T-cell (primary cell): Measurements from ENCODE around the gene TMPO. TPM values are rescaled to one million over a fixed set of nuclear protein-coding genes. Genes with fewer than 3 reads are reported as not detected.
"Not testable (repeated sequence)": the region's sequence is repeated elsewhere in the genome, so short reads cannot be mapped to it uniquely, and the experiment has no call there.

Experiments
- ATAC-seq, 4 experiments: fragments of 200-7000 bp in 3 of 4; fragments of 150-1000 bp in 1 of 4; cut with Tn5 transposase; replicated peaks in 1 of 4; 1 replicate in 3 of 4; 2 replicates in 1 of 4; pipeline ENCODE4 v1.10.0; 2021; ENCODE audit warnings: moderate library complexity in 3 of 4, mild to moderate bottlenecking in 2 of 4, moderate number of reproducible peaks in 1 of 4
- CTCF ChIA-PET, 2 donors: fragments of 300-600 bp; sonication (Branson Sonifier 250); formaldehyde crosslinking; loops; one replicate each; lab custom pipeline; 2022; ENCODE audit warnings: antibody characterized with exemption in 2 of 2; lab: Charles Lee
- POLR2A ChIA-PET, 2 donors: fragments of 300-600 bp; sonication (Branson Sonifier 250); formaldehyde crosslinking; loops; one replicate each; lab custom pipeline; 2022; ENCODE audit warnings: antibody characterized with exemption in 2 of 2; lab: Charles Lee
- DNase-seq, 35 experiments: peaks; one replicate each; pipeline versions ENCODE4 v3.0.0 to v3.0.0-alpha.2; 2013 to 2023
- H3K27ac ChIP-seq: one replicate; pipeline ENCODE4 v1.5.1; 2013; ENCODE audit warnings: low read length
- H3K27me3 ChIP-seq, 2 experiments: replicated peaks in 1 of 2; 1 replicate in 1 of 2; 2 replicates in 1 of 2; pipeline versions ENCODE4 v1.6.1 to v1.7.0; 2013; ENCODE audit warnings: low read length in 1 of 2, mixed read lengths in 1 of 2; ENCODE audit not compliant: control insufficient read depth in 2 of 2, insufficient read depth in 2 of 2; ENCODE audit errors: extremely low read depth in 1 of 2
- H3K36me3 ChIP-seq, 2 donors: 1 replicate in 1 of 2; 2 replicates in 1 of 2; pipeline versions ENCODE4 v1.6.1 to v1.7.0; 2013; ENCODE audit warnings: low read length in 1 of 2; ENCODE audit not compliant: control insufficient read depth in 2 of 2, insufficient read depth in 1 of 2; ENCODE audit errors: extremely low read depth in 1 of 2
- H3K4me1 ChIP-seq, 2 experiments: 1 replicate in 1 of 2; 2 replicates in 1 of 2; pipeline versions ENCODE4 v1.6.1 to v1.7.0; 2013; ENCODE audit warnings: low read length in 2 of 2, mixed read lengths in 1 of 2; ENCODE audit not compliant: insufficient read depth in 2 of 2, control insufficient read depth in 1 of 2; ENCODE audit errors: extremely low read depth in 1 of 2
- H3K4me3 ChIP-seq, 2 donors: 1 replicate in 1 of 2; 2 replicates in 1 of 2; pipeline versions ENCODE4 v1.5.1 to v1.7.0; 2013; ENCODE audit warnings: mild to moderate bottlenecking in 2 of 2, low read length in 1 of 2, moderate library complexity in 1 of 2; ENCODE audit not compliant: control insufficient read depth in 1 of 2; ENCODE audit errors: extremely low read depth in 1 of 2
- H3K9me3 ChIP-seq: 2 replicates; pipeline ENCODE4 v1.7.0; 2013
- H3K27ac Mint-ChIP-seq, 2 donors: one replicate each; pipeline ENCODE4 v1.8.0; 2020 to 2021; ENCODE audit warnings: mild to moderate bottlenecking in 2 of 2, mixed read lengths in 2 of 2
- H3K27me3 Mint-ChIP-seq, 2 donors: one replicate each; pipeline ENCODE4 v1.8.0; 2021 to 2022; ENCODE audit warnings: mixed read lengths in 2 of 2
- H3K36me3 Mint-ChIP-seq: one replicate; pipeline ENCODE4 v1.8.0; 2021; ENCODE audit warnings: mixed read lengths
- H3K4me1 Mint-ChIP-seq, 3 donors: one replicate each; pipeline ENCODE4 v1.8.0; 2020 to 2022; ENCODE audit warnings: mixed read lengths in 3 of 3, mild to moderate bottlenecking in 1 of 3
- H3K4me3 Mint-ChIP-seq, 3 donors: one replicate each; pipeline ENCODE4 v1.8.0; 2020 to 2022; ENCODE audit warnings: mild to moderate bottlenecking in 3 of 3, mixed read lengths in 3 of 3, moderate library complexity in 3 of 3
- H3K9me3 Mint-ChIP-seq, 3 donors: one replicate each; pipeline ENCODE4 v1.8.0; 2020 to 2022; ENCODE audit warnings: mixed read lengths in 3 of 3
- WGBS: methylation state at CpG from one replicate; pipeline ENCODE4 v1.1.5; 2013; ENCODE audit warnings: missing lambda C conversion rate; ENCODE audit not compliant: insufficient coverage; 5-methylcytosine and 5-hydroxymethylcytosine counted together
- total RNA-seq, 35 experiments: library from RNA in 6 of 35; stranded (reverse) in 6 of 35; fragments of 120-200 nt in 1 of 35; gene quantifications; one replicate each; pipeline versions ENCODE4 v1.2.1 to v1.2.4 and lab custom pipeline; 2013 to 2026

Gene TMPO
- total RNA-seq, 5 donors from 2014 or later (not counting 1 experiment from before 2014, with no cell fraction given): 101 to 143 (median 129) TPM

DNA sequence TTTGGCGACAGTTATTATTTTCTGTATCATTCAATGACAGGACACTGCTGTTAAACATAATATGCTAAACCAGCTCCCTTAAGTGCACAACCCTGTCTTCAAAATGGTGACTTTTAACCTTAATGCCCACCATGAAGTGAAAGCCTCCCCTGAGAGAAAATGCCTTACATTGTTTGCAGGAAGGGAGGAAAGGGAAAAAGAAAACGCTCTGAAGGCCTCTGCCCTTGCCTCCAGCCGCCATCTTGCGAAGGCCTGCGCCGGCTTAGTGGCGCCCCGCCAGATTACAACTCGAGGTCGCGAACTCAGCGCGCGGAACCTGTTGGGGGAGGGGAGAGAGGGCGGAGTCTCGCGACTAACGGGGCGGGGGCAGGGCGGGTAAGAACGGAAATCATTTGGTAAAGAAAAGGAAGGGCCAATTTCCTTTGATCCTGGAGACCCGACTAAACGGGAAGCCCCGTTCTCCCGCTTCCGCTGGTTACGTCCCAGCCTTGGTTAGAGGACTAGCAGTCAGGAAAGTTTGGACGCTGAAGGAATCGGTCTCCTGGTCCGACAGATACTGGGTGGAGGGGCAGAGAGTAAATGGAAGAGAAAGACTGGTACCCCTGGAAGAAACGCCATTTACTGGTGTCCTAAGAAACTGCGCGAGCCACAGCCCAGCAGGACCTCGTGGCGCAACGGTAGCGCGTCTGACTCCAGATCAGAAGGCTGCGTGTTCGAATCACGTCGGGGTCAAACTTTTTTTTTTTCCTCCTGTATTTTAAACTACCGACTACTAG, 11.6 kb upstream of the TMPO start:
- H3K9me3 ChIP-seq: no peaks in the 10 kb centered on the region
- CTCF ChIA-PET: interaction anchor here (0.6 to 1.1 kb wide), 5 partner anchors 11 to 151 kb away, joined by 3 to 5 read pairs (median 4); no protein-coding TSS in a partner anchor
- WGBS: 0% methylated on average over 31 of the region's 43 CpGs
- no peaks in the 10 kb centered on the region for H3K27me3 ChIP-seq
- H3K27ac Mint-ChIP-seq: peak overlapping the region; percentile 99
- peaks cover 22 to 30% (median 24%) of the 10 kb centered on the region in 3 donors for H3K4me1 Mint-ChIP-seq
- H3K4me3 ChIP-seq: peak overlapping the region; percentile 85 to 88
- H3K36me3 ChIP-seq: no peaks in the 10 kb centered on the region
- H3K9me3 Mint-ChIP-seq: no peaks in the 10 kb centered on the region
- peak overlapping the region; percentile 99 for H3K27ac ChIP-seq
- POLR2A ChIA-PET: interaction anchor here in 1 of 2 donors (0.5 to 1.0 kb wide), 2 partner anchors 11 to 77 kb away, joined by 3 read pairs; no protein-coding TSS in a partner anchor
- H3K4me1 ChIP-seq: peaks cover 3 to 12% of the 10 kb centered on the region in 2 experiments
- peak; percentile 85 to 93 (median 88) for ATAC-seq
- H3K4me3 Mint-ChIP-seq: peak overlapping the region; percentile 92 to 96 (median 92)
- H3K36me3 Mint-ChIP-seq: peaks cover 3% of the 10 kb centered on the region
- peak; percentile 87 to 97 (median 92) for DNase-seq
- H3K27me3 Mint-ChIP-seq: peaks cover 0 to 6% of the 10 kb centered on the region in 2 donors

DNA sequence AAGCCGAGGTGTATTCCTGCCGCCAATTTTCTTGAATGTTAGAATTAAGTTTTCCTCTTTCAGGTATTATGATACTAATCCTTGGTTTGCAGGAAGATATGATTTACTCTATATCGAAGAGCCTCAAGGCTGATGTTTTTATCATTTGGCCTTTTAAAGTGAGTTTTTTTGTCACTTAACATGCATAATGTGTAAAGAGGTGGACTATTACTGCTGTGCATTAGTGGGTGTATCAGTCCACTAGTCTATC, 11.1 kb upstream of the TMPO start:
- CTCF ChIA-PET: interaction anchor here in 1 of 2 donors (0.8 kb wide), 1 partner anchor 13 kb away, joined by 3 read pairs; no protein-coding TSS in a partner anchor
- H3K36me3 Mint-ChIP-seq: peaks cover 3% of the 10 kb centered on the region

DNA sequence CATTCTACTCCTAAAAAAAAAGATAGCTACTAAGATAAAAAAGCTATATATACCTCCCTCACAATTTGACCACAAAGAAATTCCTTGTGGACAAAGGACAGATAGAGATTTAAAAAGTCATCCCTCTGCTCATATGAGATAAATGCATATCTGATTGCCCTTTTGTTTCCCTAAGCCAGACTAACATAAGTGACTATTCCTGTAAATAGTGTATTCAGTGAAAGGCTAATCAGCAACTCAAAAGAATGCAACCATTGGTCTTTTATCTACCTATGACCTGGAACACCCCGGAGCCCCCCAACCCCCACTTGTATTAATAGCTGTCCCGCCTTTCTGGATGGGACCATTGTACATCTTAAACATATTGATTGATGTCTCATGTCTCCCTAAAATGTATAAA, 6.3 kb upstream of the TMPO start:
- no CpG with 5 or more reads among the region's 2 CpGs for WGBS
- CTCF ChIA-PET: interaction anchor here (0.5 to 1.2 kb wide), 3 partner anchors 18 to 24 kb away, joined by 3 to 4 read pairs (median 3); no protein-coding TSS in a partner anchor
- no peaks in the 10 kb centered on the region for H3K27me3 ChIP-seq

More for the DNA sequence above, 11.1 kb upstream of the TMPO start:
- Mint-ChIP-seq H3K4me1 (peaks cover 22 to 30% (median 24%) of the 10 kb centered on the region in 3 donors), H3K27me3 (peaks cover 0 to 6% of the 10 kb centered on the region in 2 donors), H3K27ac (peak overlapping the region; percentile 99), H3K9me3 (no peaks in the 10 kb centered on the region), H3K4me3 (peak overlapping the region; percentile 92 to 96 (median 92))
- POLR2A ChIA-PET: no interaction called here
- H3K36me3 ChIP-seq: no peaks in the 10 kb centered on the region
- WGBS: no CpG with 5 or more reads among the region's 3 CpGs
- peaks cover 3 to 12% of the 10 kb centered on the region in 2 experiments for H3K4me1 ChIP-seq
- ATAC-seq: no peak
- H3K9me3 ChIP-seq: no peaks in the 10 kb centered on the region
- no peaks in the 10 kb centered on the region for H3K27me3 ChIP-seq
- H3K4me3 ChIP-seq: peak overlapping the region; percentile 85 to 88
- no peak for DNase-seq
- peak overlapping the region; percentile 99 for H3K27ac ChIP-seq

DNA sequence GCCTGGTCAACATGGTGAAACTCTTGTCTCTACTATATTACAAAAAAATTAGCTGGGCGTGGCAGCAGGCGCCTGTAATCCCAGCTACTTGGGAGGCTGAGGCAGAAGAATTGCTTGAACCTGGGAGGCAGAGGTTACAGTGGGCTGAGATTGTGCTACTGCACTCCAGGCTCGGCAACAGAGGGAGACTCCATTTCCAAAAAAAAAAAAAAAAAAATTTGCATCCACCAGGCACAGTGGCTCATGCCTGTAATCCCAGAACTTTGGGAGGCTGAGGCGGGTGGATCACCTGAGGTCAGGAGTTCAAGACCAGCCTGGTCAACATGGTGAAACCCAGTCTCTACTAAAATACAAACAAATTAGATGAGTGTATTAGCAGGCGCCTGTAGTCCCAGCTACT, 3.6 kb upstream of the TMPO start:
- H3K27me3 ChIP-seq, H3K9me3 Mint-ChIP-seq, H3K36me3 Mint-ChIP-seq, ATAC-seq, DNase-seq, H3K4me3 ChIP-seq, H3K4me3 Mint-ChIP-seq, H3K27ac ChIP-seq, H3K36me3 ChIP-seq, H3K9me3 ChIP-seq, POLR2A ChIA-PET, H3K27me3 Mint-ChIP-seq: not testable (repeated sequence)
- Mint-ChIP-seq H3K27ac (peak overlapping the region in 1 of 2 donors; percentile 16), H3K4me1 (peaks cover 19 to 23% (median 21%) of the 10 kb centered on the region in 3 donors)
- CTCF ChIA-PET: interaction anchor here (1.2 to 5.7 kb wide), 2 partner anchors 20 kb away, joined by 5 to 36 read pairs; no protein-coding TSS in a partner anchor
- WGBS: no CpG with 5 or more reads among the region's 5 CpGs
- H3K4me1 ChIP-seq: peaks cover 8 to 13% of the 10 kb centered on the region in 2 experiments

More for the DNA sequence above, 6.3 kb upstream of the TMPO start:
- DNase-seq (no peak), ATAC-seq (no peak)
- Histone ChIP-seq H3K36me3 (no peaks in the 10 kb centered on the region), H3K27ac (no peak overlapping the region), H3K4me1 (peaks cover 10 to 12% of the 10 kb centered on the region in 2 experiments), H3K4me3 (no peak overlapping the region), H3K9me3 (no peaks in the 10 kb centered on the region)
- Mint-ChIP-seq H3K9me3 (no peaks in the 10 kb centered on the region), H3K27ac (no peak overlapping the region), H3K36me3 (peaks cover 1% of the 10 kb centered on the region), H3K4me3 (no peak overlapping the region), H3K4me1 (peaks cover 24 to 28% (median 28%) of the 10 kb centered on the region in 3 donors), H3K27me3 (peaks cover 0 to 2% of the 10 kb centered on the region in 2 donors)
- POLR2A ChIA-PET: interaction anchor here in 1 of 2 donors (0.5 to 0.9 kb wide), 2 partner anchors 88 to 1788 kb away, joined by 3 to 4 read pairs; no protein-coding TSS in a partner anchor

DNA sequence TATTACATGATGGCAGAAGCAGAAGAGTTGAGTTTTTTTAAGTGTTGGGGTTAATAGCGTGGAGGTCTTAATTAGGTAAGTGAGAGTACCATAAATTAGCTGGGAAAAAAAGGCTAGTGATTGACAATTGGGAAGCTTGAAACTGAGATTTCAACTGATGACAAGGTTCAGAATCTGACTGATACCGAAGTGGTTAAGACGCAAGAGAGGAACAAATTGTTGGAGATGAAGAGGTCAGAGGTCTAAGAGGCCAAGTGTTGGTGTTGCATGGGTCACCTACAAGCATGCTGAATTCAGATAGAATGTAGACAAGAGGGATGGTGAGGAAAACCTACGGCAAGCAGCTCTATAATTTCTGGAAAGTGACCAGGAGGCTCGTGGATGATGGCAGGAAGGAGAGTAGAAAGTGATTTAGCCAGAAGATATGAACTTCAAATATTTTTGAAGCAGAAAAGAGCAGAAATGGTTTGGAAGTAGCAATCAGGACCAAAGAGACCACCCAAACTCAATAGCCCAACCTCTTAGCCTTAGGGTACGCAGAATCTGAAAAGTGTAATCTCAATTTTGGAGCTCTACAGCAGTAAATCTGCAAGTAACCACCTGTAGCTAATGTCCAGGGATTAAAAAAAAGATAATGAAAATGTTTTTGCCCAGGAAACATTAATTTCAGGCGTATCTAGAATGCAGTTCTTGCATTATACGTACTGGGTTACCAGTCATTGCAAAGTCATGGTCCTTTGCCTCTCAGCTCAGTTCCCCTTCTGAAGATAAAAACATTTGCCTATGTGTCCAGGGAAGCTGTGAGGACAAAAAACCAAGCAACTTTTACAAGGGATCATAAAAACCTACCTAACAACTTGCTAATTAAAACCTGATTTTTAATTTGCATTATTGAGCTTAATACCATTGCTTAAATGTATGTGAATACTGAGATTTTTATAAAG, 1.7 kb upstream of the TMPO start:
- H3K4me1 Mint-ChIP-seq: peaks cover 26 to 36% (median 33%) of the 10 kb centered on the region in 3 donors
- Histone ChIP-seq H3K27me3 (no peaks in the 10 kb centered on the region), H3K27ac (peak overlapping the region; percentile 98), H3K36me3 (no peaks in the 10 kb centered on the region), H3K9me3 (no peaks in the 10 kb centered on the region), H3K4me3 (no peak overlapping the region), H3K4me1 (peaks cover 18 to 22% of the 10 kb centered on the region in 2 experiments)
- H3K9me3 Mint-ChIP-seq: no peaks in the 10 kb centered on the region
- peak overlapping the region; percentile 98 to 99 for H3K27ac Mint-ChIP-seq
- POLR2A ChIA-PET: interaction anchor here (0.5 to 1.3 kb wide), 6 partner anchors 15 to 189 kb away, joined by 3 to 7 read pairs (median 5); no protein-coding TSS in a partner anchor
- CTCF ChIA-PET: interaction anchor here (0.6 to 5.7 kb wide), 8 partner anchors 19 to 90 kb away, joined by 3 to 87 read pairs (median 5); no protein-coding TSS in a partner anchor
- H3K4me3 Mint-ChIP-seq: peak overlapping the region; percentile 18 to 97 (median 35)
- H3K36me3 Mint-ChIP-seq: peaks cover 3% of the 10 kb centered on the region
- WGBS: 90% methylated on average over 5 of the region's 8 CpGs
- DNase-seq (no peak), ATAC-seq (no peak)
- no peaks in the 10 kb centered on the region for H3K27me3 Mint-ChIP-seq
